ENCODE data around the gene CHRDL2.

- TF ChIP-seq CTCF (conservative IDR thresholded peaks at IDR 0.05 in 1 of 2, IDR thresholded peaks at IDR 0.05 in 1 of 2; ENCODE audit: extremely low read depth in 1 of 2, insufficient read depth in 1 of 2, low read depth in 1 of 2, low read length in 2 of 2) (no peak), EZH2 (IDR thresholded peaks at IDR 0.05; ENCODE audit: borderline replicate concordance, low read length) (no peak)
These were observed 54.1 kb downstream of the CHRDL2 start for GRCh38 chr11:74677131-74677530.
